AG10803 (cell line): ENCODE results near the gene SUPT3H.

Experiments used
- DNase-seq: peaks from one replicate; pipeline ENCODE4 v3.0.0; 2010; ENCODE audit warnings: low read depth
- H3K4me3 ChIP-seq: 2 replicates; pipeline ENCODE4 v1.5.1; 2011; ENCODE audit warnings: mild to moderate bottlenecking, low read length, control low read depth
- CTCF ChIP-seq: conservative IDR thresholded peaks from 2 replicates; pipeline ENCODE4 v1.5.1; 2011; ENCODE audit warnings: mild to moderate bottlenecking, low read length, control low read depth, inconsistent platforms

SUPT3H gene

GRCh38 chr6:45387236-45387635, 9.5 kb upstream of the SUPT3H start:
- H3K4me3 ChIP-seq: no peak overlapping the region
- no peak for TF ChIP-seq CTCF

DNA sequence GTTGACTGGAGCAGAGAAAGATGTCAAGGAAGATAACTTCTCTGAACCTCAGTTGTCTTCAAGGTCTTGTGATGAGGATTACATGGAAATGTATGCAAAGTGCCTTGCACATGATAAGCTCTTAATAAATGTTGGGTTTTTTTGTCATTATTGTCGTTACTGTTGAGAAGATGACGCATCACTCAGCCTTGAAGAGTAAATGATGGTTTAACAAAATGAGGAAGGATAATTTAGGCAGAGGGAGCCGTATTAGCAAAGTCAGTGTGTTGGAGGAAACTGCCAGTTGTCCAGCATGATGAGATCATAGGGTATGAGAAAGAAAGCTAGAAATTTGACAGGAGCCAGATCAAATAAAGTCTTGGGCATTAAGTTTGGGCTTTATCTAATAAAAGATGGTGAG, 8.8 kb upstream of the SUPT3H start:
- no peak for TF ChIP-seq CTCF
- H3K4me3 ChIP-seq: no peak overlapping the region
- no peak for DNase-seq

More at GRCh38 chr6:45387236-45387635, 9.5 kb upstream of the SUPT3H start:
- DNase-seq: peak; percentile 65

- no peak for DNase-seq
- no peak for TF ChIP-seq CTCF
- H3K4me3 ChIP-seq: no peak overlapping the region
Observed at GRCh38 chr6:45382391-45382790, 4.7 kb upstream of the SUPT3H start.

- peak overlapping the region; percentile 80 for H3K4me3 ChIP-seq
- TF ChIP-seq CTCF: no peak
- no peak for DNase-seq
Observed at GRCh38 chr6:45378334-45378926, 696 bp upstream of the SUPT3H start.

DNA sequence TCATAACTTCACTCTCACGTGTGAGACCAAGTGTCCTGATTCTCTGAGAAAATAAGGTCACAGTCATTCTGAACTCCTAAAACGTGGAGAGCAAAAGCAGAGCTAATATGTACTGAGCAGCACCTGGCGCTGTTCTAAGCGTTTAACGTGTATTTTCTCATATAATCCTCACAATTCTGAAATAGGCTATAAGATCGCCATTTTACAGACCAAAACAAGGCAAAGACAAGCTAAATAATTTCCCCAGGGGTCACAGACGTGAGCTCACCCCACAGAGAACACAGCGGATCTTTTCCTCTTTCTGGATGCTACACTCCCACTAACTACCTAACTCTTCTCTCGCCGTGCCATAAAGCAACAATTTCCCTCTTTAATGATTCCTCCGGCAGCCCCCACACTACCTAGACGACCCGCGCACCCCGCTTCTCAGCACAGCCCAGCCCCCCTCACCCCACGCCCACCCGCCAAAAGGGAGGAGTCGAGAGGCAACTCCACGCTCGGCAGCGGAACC, 636 bp downstream of the SUPT3H start:
- no peak for TF ChIP-seq CTCF
- peak; percentile 13 for DNase-seq
- peak overlapping the region; percentile 80 for H3K4me3 ChIP-seq

DNA sequence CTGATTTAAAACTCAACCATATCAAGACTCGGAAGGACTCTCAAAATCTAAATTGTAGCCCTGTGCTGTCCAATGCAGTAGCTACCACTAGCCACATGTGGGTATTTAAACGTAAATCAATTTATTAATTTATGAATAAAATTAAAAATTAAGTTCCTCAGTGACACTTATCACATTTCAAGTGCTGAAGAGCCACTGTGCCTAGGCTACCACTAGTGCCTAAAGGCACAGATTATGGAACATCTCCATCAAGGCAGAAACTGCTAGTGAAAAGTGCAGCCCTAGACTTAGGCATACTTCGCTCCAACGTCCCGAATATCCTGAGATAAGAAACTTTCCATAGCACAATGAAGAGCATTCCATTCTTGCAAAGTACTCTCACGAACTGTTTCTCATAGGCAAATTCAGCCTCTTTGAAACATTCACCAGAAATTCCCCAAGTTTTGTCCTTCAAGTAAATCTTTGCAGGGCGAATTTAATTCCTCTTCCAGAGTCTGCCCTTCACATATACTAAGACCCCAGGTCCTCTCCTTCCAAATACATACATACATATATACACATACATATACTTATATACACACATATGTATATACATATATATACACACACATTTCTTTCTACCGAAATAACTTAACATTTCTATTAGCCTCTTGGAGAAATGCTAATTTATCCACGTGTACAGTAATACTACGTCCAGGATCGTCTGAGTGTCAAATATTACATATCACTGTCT, 1.3 kb downstream of the SUPT3H start:
- no peak for TF ChIP-seq CTCF
- DNase-seq: peak; percentile 37
- H3K4me3 ChIP-seq: peak overlapping the region; percentile 80

- TF ChIP-seq CTCF: no peak
- no peak for DNase-seq
- no peak overlapping the region for H3K4me3 ChIP-seq
Observed at GRCh38 chr6:45375449-45375848, 2.3 kb downstream of the SUPT3H start.
